ENCODE results near the gene MAMLD1. TPM values are rescaled to one million over a fixed set of nuclear protein-coding genes. Genes with fewer than 3 reads are reported as not detected.

Gene MAMLD1
- total RNA-seq, 4 donors from 2014 or later: 0.38 to 2.5 (median 0.75) TPM

- H3K27ac ChIP-seq: no peak overlapping the region
- no peak for DNase-seq
- TF ChIP-seq CTCF (IDR thresholded peaks at IDR 0.05): peak in 1 of 6 experiments; percentile 5
- TF ChIP-seq POLR2A (IDR thresholded peaks at IDR 0.05): no peak
- no peaks in the 10 kb centered on the region for H3K4me1 ChIP-seq
- no peaks in the 10 kb centered on the region for H3K9me3 ChIP-seq
- no peak overlapping the region for H3K4me3 ChIP-seq
- H3K36me3 ChIP-seq: no peaks in the 10 kb centered on the region
- no peaks in the 10 kb centered on the region for H3K27me3 ChIP-seq
These were observed 86.2 kb downstream of the MAMLD1 start for GRCh38 chrX:150449313-150449712.

GRCh38 chrX:150450519-150451177, 87.5 kb downstream of the MAMLD1 start:
- H3K27me3 ChIP-seq: no peaks in the 10 kb centered on the region
- no peak overlapping the region for H3K27ac ChIP-seq
- TF ChIP-seq POLR2A (IDR thresholded peaks at IDR 0.05): no peak
- no peak for TF ChIP-seq CTCF (IDR thresholded peaks at IDR 0.05)
- no peak overlapping the region for H3K4me3 ChIP-seq
- DNase-seq: no peak
- H3K36me3 ChIP-seq: no peaks in the 10 kb centered on the region
- H3K4me1 ChIP-seq: no peaks in the 10 kb centered on the region
- H3K9me3 ChIP-seq: no peaks in the 10 kb centered on the region

GRCh38 chrX:150451953-150452352, 88.8 kb downstream of the MAMLD1 start:
- no peak overlapping the region for H3K27ac ChIP-seq
- H3K9me3 ChIP-seq: no peaks in the 10 kb centered on the region
- no peaks in the 10 kb centered on the region for H3K4me1 ChIP-seq
- TF ChIP-seq POLR2A (IDR thresholded peaks at IDR 0.05) (no peak), CTCF (IDR thresholded peaks at IDR 0.05) (no peak)
- H3K36me3 ChIP-seq: no peaks in the 10 kb centered on the region
- no peak overlapping the region for H3K4me3 ChIP-seq
- no peak for DNase-seq
- H3K27me3 ChIP-seq: no peaks in the 10 kb centered on the region

- H3K27me3 ChIP-seq: no peaks in the 10 kb centered on the region
- H3K9me3 ChIP-seq: no peaks in the 10 kb centered on the region
- no peak overlapping the region for H3K4me3 ChIP-seq
- no peaks in the 10 kb centered on the region for H3K36me3 ChIP-seq
- TF ChIP-seq CTCF (IDR thresholded peaks at IDR 0.05) (no peak), POLR2A (IDR thresholded peaks at IDR 0.05) (no peak)
- no peak for DNase-seq
- no peaks in the 10 kb centered on the region for H3K4me1 ChIP-seq
- H3K27ac ChIP-seq: no peak overlapping the region
These were observed 91.0 kb downstream of the MAMLD1 start for GRCh38 chrX:150454083-150454482.

GRCh38 chrX:150454508-150455214, 91.5 kb downstream of the MAMLD1 start:
- Histone ChIP-seq H3K9me3 (no peaks in the 10 kb centered on the region), H3K4me3 (no peak overlapping the region), H3K27me3 (no peaks in the 10 kb centered on the region), H3K27ac (no peak overlapping the region), H3K36me3 (no peaks in the 10 kb centered on the region), H3K4me1 (no peaks in the 10 kb centered on the region)
- no peak for TF ChIP-seq POLR2A (IDR thresholded peaks at IDR 0.05)
- no peak for TF ChIP-seq CTCF (IDR thresholded peaks at IDR 0.05)
- DNase-seq: no peak

Measured in Peyer's patch (tissue), 4 donors.